ENCODE results near the gene HELZ. TPM values are rescaled to one million over a fixed set of nuclear protein-coding genes. Genes with fewer than 3 reads are reported as not detected.

HELZ gene
- total and polyA plus RNA-seq, 2 of the 8 experiments (the other 6 are each of a cell fraction or from before 2014, with no cell fraction given), result 10.0 to 48.7 TPM

GRCh38 chr17:67066717-67067116, 178.3 kb downstream of the HELZ start:
- POLR2A ChIA-PET (ENCODE audit: partially characterized antibody), result no interaction called here
- Histone ChIP-seq H3K23ac (ENCODE audit: insufficient read length) (no peak overlapping the region), H3K9ac (replicated peaks in 1 of 4; ENCODE audit: extremely low read depth in 1 of 4, low read depth in 3 of 4, low read length in 3 of 4) (no peak overlapping the region), H4K91ac (replicated peaks; ENCODE audit: insufficient read length, low read length) (no peak overlapping the region), H2BK120ac (replicated peaks; ENCODE audit: low read depth, low read length) (no peak overlapping the region), H2BK5ac (ENCODE audit: low read depth, low read length) (no peak overlapping the region), H3K4me2 (ENCODE audit: insufficient read depth in 1 of 2, low read depth in 2 of 2, low read length in 2 of 2) (no peak overlapping the region), H2BK20ac (ENCODE audit: low read length) (no peak overlapping the region), H4K20me1 (replicated peaks in 1 of 2; ENCODE audit: control insufficient read depth in 1 of 2, insufficient read depth in 2 of 2, low read length in 2 of 2) (no peaks in the 10 kb centered on the region), H3K14ac (ENCODE audit: insufficient read length) (no peak overlapping the region), H2BK15ac (ENCODE audit: low read length) (no peak overlapping the region), H3K27me3 (replicated peaks in 1 of 4; ENCODE audit: control insufficient read depth in 3 of 4, extremely low read depth in 1 of 4, insufficient read depth in 3 of 4, low read length in 3 of 4) (no peaks in the 10 kb centered on the region), H3K18ac (ENCODE audit: extremely low read depth, low read length) (no peak overlapping the region), H2BK12ac (ENCODE audit: low read depth, low read length) (no peak overlapping the region), H3K4ac (replicated peaks; ENCODE audit: insufficient read length, low read depth, low read length) (no peak overlapping the region), H3K79me1 (ENCODE audit: low read depth, low read length) (no peaks in the 10 kb centered on the region), H2AFZ (ENCODE audit: low read length) (no peak overlapping the region), H3K23me2 (ENCODE audit: low read depth, low read length) (no peaks in the 10 kb centered on the region), H3K27ac (ENCODE audit: low read depth, low read length) (no peak overlapping the region), H2AK5ac (ENCODE audit: low read depth, low read length) (no peak overlapping the region), H3K4me3 (ENCODE audit: extremely low read depth in 1 of 4, insufficient read depth in 2 of 4, low read depth in 3 of 4, low read length in 4 of 4) (no peak overlapping the region), H4K8ac (ENCODE audit: extremely low read depth, insufficient read depth, low read length) (no peak overlapping the region), H3K4me1 (replicated peaks in 1 of 4; ENCODE audit: control insufficient read depth in 3 of 4, insufficient read depth in 4 of 4, low read length in 3 of 4) (no peaks in the 10 kb centered on the region; a peak in 1 of 7 replicates), H3K9me3 (ENCODE audit: insufficient read depth in 2 of 2, low read depth in 1 of 2, low read length in 1 of 2) (no peaks in the 10 kb centered on the region), H3K36me3 (ENCODE audit: control insufficient read depth in 2 of 4, insufficient read depth in 4 of 4, low read length in 3 of 4) (no peaks in the 10 kb centered on the region), H4K5ac (ENCODE audit: insufficient read length, low read depth, low read length) (no peak overlapping the region), H3K79me2 (ENCODE audit: control insufficient read depth in 1 of 2, insufficient read depth in 2 of 2, low read length in 2 of 2) (no peaks in the 10 kb centered on the region), H3K56ac (replicated peaks; ENCODE audit: insufficient read length, low read depth, low read length) (no peak overlapping the region)
- FAIRE-seq (no peak), DNase-seq (ENCODE audit: low read depth in 1 of 2, low spot score in 2 of 2) (no peak)
- CTCF ChIA-PET (ENCODE audit: partially characterized antibody), result interaction anchor here (0.6 to 3.5 kb wide), 8 partner anchors 15 to 235 kb away, joined by 3 to 13 read pairs (median 4); no protein-coding TSS in a partner anchor
- 71% methylated on average over 2 of the region's 2 CpGs; no CpG with 5 or more reads in 1 of the 2 experiments for WGBS, 2 experiments (ENCODE audit: extremely low coverage in 1 of 2, insufficient coverage in 1 of 2, insufficient read length in 1 of 2, insufficient replicate concordance in 2 of 2, low coverage in 1 of 2, low lambda C conversion rate in 2 of 2, missing lambda C conversion rate in 1 of 2)
- TF ChIP-seq CHD2 (IDR thresholded peaks at IDR 0.05; ENCODE audit: low read length) (no peak), RFX5 (IDR thresholded peaks at IDR 0.05; ENCODE audit: borderline replicate concordance, low read depth, low read length) (no peak), KDM5A (IDR thresholded peaks at IDR 0.05; ENCODE audit: low read length) (no peak), GTF2F1 (IDR thresholded peaks at IDR 0.05; ENCODE audit: borderline replicate concordance, low read depth, low read length) (no peak), RAD21 (IDR thresholded peaks at IDR 0.05 in 1 of 2, conservative IDR thresholded peaks at IDR 0.05 in 1 of 2; ENCODE audit: low read depth in 2 of 2, low read length in 2 of 2) (no peak), CTBP2 (IDR thresholded peaks at IDR 0.05; ENCODE audit: borderline replicate concordance, insufficient read depth, insufficient read length, low read length) (no peak)
